GM04503 (cell line): Measurements from ENCODE around the gene BICRA.

Experiments used
- DNase-seq: peaks from one replicate; pipeline ENCODE4 v3.0.0-alpha.2; 2012; ENCODE audit warnings: low read depth

BICRA gene

GRCh38 chr19:47601180-47601904 is 7.6 kb upstream of the BICRA start:
- no peak for DNase-seq

DNA sequence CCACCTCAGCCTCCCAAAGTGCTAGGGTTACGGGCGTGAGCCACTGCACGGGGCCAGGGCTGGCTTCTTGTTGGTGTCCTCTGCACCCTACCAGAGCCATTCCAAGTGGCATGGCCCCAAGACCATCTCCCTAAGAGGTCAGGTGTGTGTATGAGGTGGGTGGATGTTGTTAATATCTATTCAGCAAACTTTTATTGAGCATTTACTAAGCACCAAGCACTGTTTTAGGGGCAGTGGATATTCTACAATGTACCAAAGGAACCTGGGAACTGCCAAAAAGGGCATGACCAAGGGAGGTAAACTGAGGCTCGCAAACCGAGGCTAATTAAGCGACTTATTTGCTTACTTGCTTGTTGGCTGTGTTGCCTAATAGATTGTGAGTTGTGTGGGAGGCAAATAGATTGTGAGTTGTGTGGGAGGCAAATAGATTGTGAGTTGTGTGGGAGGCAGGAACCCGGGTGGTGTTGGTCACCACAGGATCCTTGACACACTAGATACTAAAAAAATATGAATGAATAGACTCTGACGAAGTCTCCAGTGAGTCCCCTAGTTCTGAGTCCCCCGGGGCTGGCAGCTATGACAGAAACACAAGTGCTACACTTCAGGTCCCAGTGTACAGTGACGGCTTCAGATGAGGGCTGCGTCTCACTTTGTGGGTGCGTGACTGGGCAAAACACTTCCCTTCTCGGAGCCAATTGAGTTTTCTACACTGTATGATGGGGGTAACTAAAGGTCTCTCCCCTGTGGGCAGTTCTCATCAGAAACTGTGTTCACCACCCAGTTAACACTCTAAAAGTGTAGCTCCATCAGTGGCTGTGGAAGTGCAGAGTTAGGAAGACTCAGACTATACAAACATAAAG is 5.0 kb upstream of the BICRA start:
- no peak for DNase-seq

DNA sequence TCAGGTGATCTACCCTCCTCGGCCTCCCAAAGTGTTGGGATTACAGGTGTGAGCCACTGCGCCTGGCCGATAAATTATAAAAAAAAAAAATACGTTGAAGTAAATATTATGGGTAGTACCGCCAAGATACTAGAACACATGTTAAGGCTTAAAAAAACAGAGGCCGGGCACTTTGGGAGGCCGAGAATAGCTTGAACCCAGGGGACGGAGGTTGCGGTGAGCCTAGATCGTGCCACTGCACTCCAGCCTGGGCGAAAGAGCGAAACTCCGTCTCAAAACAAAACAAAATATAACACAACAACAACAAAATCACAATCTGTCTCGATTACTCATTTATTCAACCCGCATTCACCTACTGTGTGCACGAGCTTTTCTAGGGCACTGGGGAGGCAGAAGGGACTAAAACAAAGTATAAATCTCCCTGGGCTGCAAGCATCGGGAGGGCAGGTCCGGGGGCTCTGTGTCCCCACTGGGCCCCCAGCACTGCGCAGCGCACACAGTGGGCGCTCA is 1.3 kb upstream of the BICRA start:
- DNase-seq, result no peak

DNA sequence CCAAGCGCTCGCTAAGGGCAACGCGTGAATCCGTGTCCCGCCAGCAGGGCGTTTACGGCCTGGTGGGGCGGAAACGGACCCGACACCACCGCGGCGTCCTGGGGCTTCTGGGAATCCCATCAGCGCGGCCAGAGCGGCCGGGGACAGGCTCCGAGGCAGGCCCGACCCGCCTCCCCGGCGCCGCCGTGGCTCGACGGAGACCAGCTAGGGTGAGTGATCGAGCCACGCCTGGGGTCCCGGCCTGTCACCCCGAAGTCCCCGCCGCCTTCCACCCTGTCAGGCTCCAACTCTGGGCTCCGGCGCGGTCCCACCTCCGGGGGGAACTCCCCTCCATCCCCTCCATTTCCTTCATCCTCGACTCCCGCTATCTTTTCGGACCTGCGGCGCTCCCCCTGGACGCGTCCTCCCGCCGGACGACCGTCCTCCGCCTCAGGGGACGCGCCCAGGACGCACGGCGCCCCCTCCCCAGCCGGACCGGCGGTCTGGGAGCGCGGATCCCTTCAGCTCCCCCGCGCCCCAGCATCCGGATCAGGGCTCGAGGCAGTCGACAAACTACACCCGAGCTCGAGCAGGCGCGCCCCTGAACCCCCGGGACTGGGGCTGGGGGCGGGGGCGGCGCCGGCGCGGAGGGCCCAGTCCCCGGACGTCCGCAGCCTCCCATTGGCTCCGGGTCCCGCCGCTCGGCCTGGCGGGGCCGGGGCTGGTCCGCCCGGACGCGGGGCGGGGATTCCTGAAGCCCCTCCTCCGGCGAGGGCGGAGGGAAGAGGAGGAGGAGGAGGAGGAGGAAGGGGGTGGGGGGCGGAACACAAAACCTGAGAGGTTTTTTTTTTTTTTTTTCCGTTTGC is 638 bp upstream of the BICRA start:
- no peak for DNase-seq

GRCh38 chr19:47609906-47610894 is 1.3 kb downstream of the BICRA start:
- DNase-seq, result no peak

DNA sequence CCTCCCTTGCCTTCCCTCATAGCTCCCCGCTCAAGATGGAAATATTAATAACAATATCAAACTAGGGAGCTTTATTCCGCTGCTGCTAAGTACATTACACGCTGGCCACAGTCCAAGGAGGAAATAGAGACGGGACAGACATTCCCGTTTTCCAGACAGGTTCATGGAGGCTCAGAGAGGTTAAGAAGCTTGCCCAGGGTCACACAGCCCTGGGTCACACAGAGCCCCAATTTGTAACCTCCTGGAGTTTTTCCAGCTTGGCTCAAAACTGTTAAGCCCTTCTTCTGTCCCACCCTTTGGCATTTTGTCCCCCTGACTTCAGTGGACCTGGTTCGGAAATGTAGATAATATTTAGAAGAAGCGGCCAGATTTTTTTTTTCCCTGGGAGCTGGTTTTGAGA is 2.0 kb downstream of the BICRA start:
- DNase-seq, result no peak

DNA sequence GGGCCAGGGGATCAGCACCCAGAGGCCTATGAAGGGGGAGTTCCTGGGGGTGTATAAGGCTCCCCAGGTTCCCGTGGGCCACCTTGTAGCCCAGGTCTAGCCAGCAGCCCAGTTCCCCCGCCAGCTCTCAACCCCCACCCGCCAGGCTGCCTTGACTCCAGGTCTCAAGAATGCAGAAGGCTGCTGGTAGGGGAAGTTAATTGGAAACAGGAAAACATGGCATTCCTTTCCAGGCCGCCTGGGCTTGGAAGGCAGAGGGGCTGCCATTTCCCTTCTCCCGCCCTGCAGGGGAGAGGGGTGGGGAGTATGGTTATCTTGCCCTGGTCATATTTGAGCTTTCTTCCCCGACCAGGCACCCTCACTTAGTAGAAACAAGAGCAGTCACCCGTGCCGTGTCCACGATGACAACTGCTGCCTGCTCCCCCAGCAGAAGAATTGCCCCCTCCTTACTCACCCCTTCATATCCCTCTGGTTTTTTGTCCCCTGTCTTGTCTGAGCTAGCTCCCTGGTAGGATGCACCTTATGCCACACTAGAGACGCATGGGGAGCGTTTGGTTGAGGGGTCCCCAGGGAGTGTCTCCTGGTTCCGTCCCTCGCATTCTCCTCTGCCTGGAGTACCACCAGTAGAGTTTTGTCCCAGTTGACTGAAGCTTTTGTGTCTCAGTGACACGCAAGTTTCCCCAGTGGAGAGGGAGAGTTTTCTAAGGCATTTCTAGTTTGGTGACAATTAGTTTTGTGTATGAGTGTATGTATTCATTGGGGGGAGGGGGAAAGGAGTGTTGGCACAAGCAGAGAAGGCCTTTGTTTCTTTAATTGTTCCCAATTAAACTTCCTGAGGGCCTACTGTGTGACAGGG is 4.5 kb downstream of the BICRA start:
- DNase-seq, result no peak

GRCh38 chr19:47614021-47614295 is 5.0 kb downstream of the BICRA start:
- no peak for DNase-seq

GRCh38 chr19:47614559-47614958 is 5.6 kb downstream of the BICRA start:
- DNase-seq, result no peak

DNA sequence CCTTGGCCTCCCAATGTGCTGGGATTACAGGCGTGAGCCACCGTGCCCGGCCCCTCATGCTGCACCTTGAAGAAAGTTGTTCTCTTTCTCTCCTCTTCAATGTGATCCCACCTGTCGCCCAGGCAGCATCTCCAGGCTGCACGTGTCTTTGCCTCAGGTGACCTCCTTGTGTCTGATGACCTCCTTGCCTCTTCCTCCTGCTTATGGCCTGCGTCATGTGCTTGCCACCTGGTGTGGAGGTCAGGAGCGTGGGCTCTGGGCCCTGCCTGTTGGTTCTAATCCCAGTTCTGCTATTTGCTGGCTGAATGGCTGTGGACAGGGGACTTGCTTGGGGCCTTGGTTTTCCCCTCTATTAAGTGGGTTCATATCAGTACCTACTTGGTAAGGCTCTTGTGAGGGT is 6.3 kb downstream of the BICRA start:
- DNase-seq, result no peak

DNA sequence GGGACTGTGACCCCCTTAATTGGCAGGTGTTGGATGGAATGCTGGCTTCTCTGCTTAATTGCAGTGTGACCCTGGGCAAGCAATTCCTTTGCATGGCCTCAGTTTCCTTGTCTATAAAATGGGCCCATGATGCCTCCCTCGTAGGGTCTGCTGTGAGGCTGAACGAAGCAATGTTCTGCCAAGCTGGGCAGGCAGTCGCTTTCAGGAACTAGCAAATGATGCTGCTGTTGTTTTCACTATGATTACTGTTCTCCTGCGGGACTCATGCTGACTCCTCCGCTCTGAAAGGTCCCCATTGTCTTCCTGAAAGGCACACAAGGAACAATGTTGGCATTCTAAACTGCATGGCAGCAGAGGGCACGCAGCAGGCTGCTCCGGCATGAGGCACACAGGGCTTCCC is 6.8 kb downstream of the BICRA start:
- no peak for DNase-seq

DNA sequence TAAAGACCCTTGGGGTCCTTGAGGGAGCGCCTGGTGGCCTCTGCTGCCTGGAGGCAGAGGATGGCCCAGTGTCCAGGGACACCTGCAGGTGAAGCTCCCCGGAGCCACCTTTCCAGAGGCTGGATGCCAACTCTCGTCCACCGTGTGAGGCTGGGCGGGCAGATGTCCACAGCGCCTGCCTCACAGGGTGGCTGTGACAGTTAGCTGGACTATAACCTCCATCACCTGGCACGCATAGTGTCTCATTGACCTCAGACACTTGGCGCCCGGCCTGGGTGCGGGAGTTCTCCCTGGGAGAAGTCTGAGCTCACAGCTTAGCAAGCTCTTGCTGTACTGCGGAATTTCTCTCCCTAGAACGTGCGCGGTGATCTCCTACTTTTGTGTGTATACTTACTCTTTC is 9.8 kb downstream of the BICRA start:
- DNase-seq, result no peak

GRCh38 chr19:47619763-47620162 is 10.8 kb downstream of the BICRA start:
- DNase-seq, result no peak

DNA sequence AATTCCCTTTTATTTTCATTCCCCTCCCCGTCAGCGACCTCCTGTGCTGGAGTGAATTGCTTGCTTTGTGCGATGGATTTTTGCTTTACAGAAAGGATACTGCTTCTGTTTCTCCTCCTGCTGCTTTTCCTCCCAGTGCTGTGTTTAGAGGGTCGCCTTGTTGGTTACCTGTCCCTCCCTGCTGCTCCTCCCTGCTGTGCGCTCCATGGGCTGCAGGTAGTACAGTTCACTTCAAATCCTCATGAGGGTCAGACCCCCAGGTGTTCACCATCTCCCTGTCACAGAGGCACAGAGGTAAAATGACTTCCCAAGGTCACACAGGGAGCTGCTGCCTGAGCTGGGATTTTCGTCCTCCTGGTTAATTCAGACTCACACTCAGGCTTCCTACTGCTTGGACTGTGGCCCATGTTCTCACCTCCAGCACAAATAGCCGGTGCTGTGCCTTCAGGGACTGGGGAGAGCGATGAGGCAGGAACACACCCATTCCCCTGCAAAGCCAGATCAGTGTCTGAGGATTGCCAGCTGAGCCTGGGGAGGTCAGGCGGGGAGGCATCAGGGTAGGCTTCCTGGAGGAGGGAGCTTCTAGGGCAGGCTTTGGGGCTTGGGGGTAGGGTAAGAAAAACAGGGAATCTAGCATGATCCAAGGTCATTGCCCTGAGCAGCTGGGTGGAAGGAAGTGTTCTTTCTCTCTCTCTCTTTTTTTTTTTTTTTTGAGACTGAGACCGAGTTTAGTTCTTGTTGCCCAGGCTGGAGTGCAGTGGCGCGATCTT is 14.4 kb downstream of the BICRA start:
- DNase-seq, result no peak

DNA sequence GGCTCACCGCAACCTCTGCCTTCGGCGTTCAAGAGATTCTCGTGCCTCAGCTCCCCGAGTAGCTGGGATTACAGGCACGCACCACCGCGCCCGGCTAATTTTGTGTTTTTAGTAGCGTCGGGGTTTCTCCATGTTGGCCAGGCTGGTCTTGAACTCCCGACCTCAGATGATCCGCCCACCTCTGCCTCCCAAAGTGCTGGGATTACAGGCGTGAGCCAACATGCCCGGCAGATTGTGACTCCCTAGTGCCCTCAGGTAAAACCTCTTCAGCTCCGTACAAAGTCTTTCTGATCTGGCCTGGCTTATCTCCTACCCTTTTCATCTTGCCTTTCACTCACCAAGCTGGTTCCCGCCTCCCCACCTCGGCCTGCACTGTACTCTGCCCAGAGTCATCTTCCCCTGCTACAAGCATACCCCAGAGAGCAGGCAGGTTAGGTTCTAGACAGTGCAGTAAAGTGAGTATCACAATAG is 15.0 kb downstream of the BICRA start:
- DNase-seq, result no peak

- DNase-seq, result no peak
Observed at GRCh38 chr19:47625650-47626049, 16.7 kb downstream of the BICRA start.

GRCh38 chr19:47626238-47626637 is 17.3 kb downstream of the BICRA start:
- no peak for DNase-seq

- DNase-seq, result no peak
Observed at GRCh38 chr19:47628078-47628771, 19.3 kb downstream of the BICRA start.

- DNase-seq, result no peak
Observed at GRCh38 chr19:47630594-47630993, 21.7 kb downstream of the BICRA start.
